K562 (cell line): Measurements from ENCODE around the gene MTHFR. TPM values are rescaled to one million over a fixed set of nuclear protein-coding genes. Genes with fewer than 3 reads are reported as not detected.
A peak's percentile ranks its signal among the peaks of the same experiment; 100 is the strongest.

Experiments used
- CBFB ChIP-seq: sonication (generic); formaldehyde crosslinking; IDR thresholded peaks from 2 replicates; pipeline ENCODE4 v1.4.0; 2020; ENCODE audit warnings: mild to moderate bottlenecking, missing genetic modification reagents
- CREM ChIP-seq: IDR thresholded peaks from 2 replicates; pipeline ENCODE4 v1.6.1; 2014; ENCODE audit warnings: antibody characterized with exemption, low read depth
- CSDE1 ChIP-seq, 2 experiments: fragments of 450-650 bp; IDR thresholded peaks; 2 replicates each; pipeline ENCODE4 v1.6.1; 2016; ENCODE audit warnings: mild to moderate bottlenecking in 1 of 2
- EZH2 ChIP-seq: IDR thresholded peaks from 2 replicates; pipeline ENCODE4 v1.6.1; 2012; ENCODE audit warnings: low read depth, mild to moderate bottlenecking, inconsistent platforms, low read length, borderline replicate concordance
- FOXP1 ChIP-seq: sonication (generic); formaldehyde crosslinking; IDR thresholded peaks from 2 replicates; pipeline ENCODE4 v1.8.0; 2022; ENCODE audit warnings: mild to moderate bottlenecking, missing genetic modification reagents
- HDGF ChIP-seq: fragments of 450-650 bp; IDR thresholded peaks from 2 replicates; pipeline ENCODE4 v1.6.1; 2016
- MAZ ChIP-seq, 2 experiments: fragments of 450-650 bp in 1 of 2; sonication (generic) in 1 of 2; formaldehyde crosslinking; IDR thresholded peaks in 1 of 2; conservative IDR thresholded peaks in 1 of 2; 2 replicates each; pipeline versions ENCODE4 v1.4.0 to v1.5.0; 2020; ENCODE audit warnings: mild to moderate bottlenecking in 1 of 2, missing genetic modification reagents in 1 of 2
- MECOM ChIP-seq: fragments of 250-450 bp; sonication (Bioruptor Pico); IDR thresholded peaks from 2 replicates; pipeline ENCODE4 v1.8.0; 2022; ENCODE audit warnings: inconsistent platforms
- SMARCA4 ChIP-seq: fragments of 450-650 bp; IDR thresholded peaks from 2 replicates; pipeline ENCODE4 v1.6.1; 2016
- SMARCA5 ChIP-seq: fragments of 450-650 bp; IDR thresholded peaks from 2 replicates; pipeline ENCODE4 v1.6.1; 2016
- STAG1 ChIP-seq: sonication (generic); formaldehyde crosslinking; IDR thresholded peaks from 2 replicates; pipeline ENCODE4 v1.5.0; 2020; ENCODE audit warnings: missing genetic modification reagents, borderline replicate concordance
- TAF15 ChIP-seq: fragments of 200-400 bp; formaldehyde crosslinking; IDR thresholded peaks from 2 replicates; pipeline ENCODE4 v1.6.1; 2017; ENCODE audit warnings: mild to moderate bottlenecking, low read depth, low read length, moderate library complexity
- TEAD4 ChIP-seq, 2 experiments: sonication (generic) in 1 of 2; formaldehyde crosslinking in 1 of 2; IDR thresholded peaks; 2 replicates each; pipeline versions ENCODE4 v1.6.1 to v1.8.0; 2012 to 2022; ENCODE audit warnings: borderline replicate concordance in 1 of 2, inconsistent platforms in 1 of 2, low read length in 1 of 2, mild to moderate bottlenecking in 1 of 2, missing genetic modification reagents in 1 of 2
- TOE1 ChIP-seq, 2 experiments: fragments of 450-650 bp in 1 of 2; sonication (generic) in 1 of 2; formaldehyde crosslinking in 1 of 2; IDR thresholded peaks; 2 replicates each; pipeline versions ENCODE4 v1.7.1 to v1.8.0; 2016 to 2022; ENCODE audit warnings: borderline replicate concordance in 2 of 2, mild to moderate bottlenecking in 2 of 2, antibody characterized with exemption in 1 of 2, inconsistent platforms in 1 of 2, low read depth in 1 of 2, missing genetic modification reagents in 1 of 2, moderate library complexity in 1 of 2
- TSC22D4 ChIP-seq: fragments of 450-650 bp; IDR thresholded peaks from 2 replicates; pipeline ENCODE4 v1.6.1; 2016; ENCODE audit warnings: missing genetic modification characterization, missing biosample characterization, control low read depth
- ZNF586 ChIP-seq: fragments of 450-650 bp; formaldehyde crosslinking; conservative IDR thresholded peaks from 2 replicates; pipeline ENCODE4 v1.4.0; 2020; ENCODE audit warnings: mild to moderate bottlenecking, moderate library complexity
- polyA plus RNA-seq, 8 experiments: library from polyadenylated mRNA; depleted of rRNA in 4 of 8; stranded (reverse) in 5 of 8; unstranded in 3 of 8; fragments of >200 nt; fragmentation: Nextera tagmentation in 2 of 8; fragmentation: Illumina TruSeq in 1 of 8; extraction: Ambion mirVana in 2 of 8; extraction: Trizol in 1 of 8; gene quantifications; 2 replicates each; pipeline versions ENCODE4 v1.2.1 to v1.2.3, GENCODE V29; 2011 to 2014; ENCODE audit warnings: inconsistent platforms in 1 of 8, missing spikeins in 1 of 8
- total RNA-seq, 7 experiments: library from RNA; depleted of rRNA in 6 of 7; stranded (reverse); fragments of >200 nt in 6 of 7; fragmentation: Illumina TruSeq in 2 of 7; extraction: Trizol in 2 of 7; gene quantifications; 2 replicates each; pipeline versions ENCODE4 v1.2.1 to v1.2.3, GENCODE V29; 2011 to 2021; ENCODE audit warnings: low replicate concordance in 1 of 7
- TF ChIP-seq, protein P1 (sequence below): fragments of 450-650 bp; IDR thresholded peaks from 2 replicates; pipeline ENCODE4 v1.6.1; 2016; ENCODE audit warnings: mild to moderate bottlenecking
- TF ChIP-seq, protein P2 (sequence below): fragments of 250-450 bp; sonication (Bioruptor Pico); IDR thresholded peaks from 2 replicates; pipeline ENCODE4 v1.9.0; 2021; ENCODE audit warnings: mild to moderate bottlenecking, inconsistent platforms
- TF ChIP-seq, protein P3 (sequence below): sonication (generic); formaldehyde crosslinking; IDR thresholded peaks from 2 replicates; pipeline ENCODE4 v1.8.1; 2023; ENCODE audit warnings: mild to moderate bottlenecking, missing genetic modification reagents, moderate library complexity

MTHFR gene
- total and polyA plus RNA-seq, 9 of the 15 experiments (the other 6 are each of a cell fraction or from before 2014, with no cell fraction given): 5.0 to 104 (median 62.6) TPM

DNA sequence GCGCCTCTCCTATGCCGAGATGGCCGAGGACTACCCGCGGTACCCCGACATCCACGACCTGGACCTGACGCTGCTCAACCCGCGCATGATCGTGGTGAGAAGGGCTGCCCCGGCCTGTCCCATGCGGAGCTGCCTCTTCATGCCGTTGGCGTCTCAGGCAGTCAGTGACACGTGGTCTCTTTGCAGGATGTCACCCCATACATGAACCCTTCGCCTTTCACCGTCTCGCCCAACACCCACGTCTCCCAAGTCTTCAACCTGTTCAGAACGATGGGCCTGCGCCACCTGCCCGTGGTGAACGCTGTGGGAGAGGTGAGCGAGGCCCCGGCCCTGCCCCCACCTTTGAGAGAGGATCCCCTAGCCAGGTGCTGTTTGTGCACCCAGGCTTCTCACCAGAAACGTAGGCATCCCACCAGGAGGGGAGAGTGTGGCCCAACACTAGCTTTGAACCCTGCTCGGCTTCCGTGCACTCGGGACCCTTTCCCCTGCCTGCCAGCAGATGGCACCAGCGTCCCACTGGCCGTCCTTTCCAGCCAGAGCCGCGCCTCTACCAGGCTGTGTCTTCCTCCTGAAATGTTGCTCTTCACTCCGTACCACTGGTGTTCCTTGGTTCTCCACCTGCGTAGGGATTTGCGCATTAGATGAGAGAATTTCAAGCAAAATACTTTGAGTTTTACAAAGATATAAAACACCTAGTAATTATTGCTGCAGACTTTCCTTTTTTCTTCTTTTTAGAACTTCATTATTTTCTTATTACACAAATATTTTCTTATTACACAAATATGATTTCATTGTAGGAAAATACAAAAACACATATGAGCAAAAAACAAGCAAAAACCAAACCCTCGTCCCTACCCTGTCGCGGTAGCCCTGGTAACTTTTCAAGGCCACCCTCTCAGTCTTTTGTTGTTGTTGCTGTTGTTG lies 32.8 kb upstream of the MTHFR start (continued):
- TF ChIP-seq TOE1 (IDR thresholded peaks at IDR 0.05; ENCODE audit: borderline replicate concordance) (0 out of 2 replicates have a peak, but pooled peaks have one; percentile 39), TOE1 (CRISPR knock-in tag; IDR thresholded peaks at IDR 0.05; ENCODE audit: borderline replicate concordance, low read depth) (peak; percentile 89; the same call in 1 of the 2 replicates), MECOM (CRISPR knock-in tag) (peak; percentile 56; the same call in 1 of the 2 replicates), CSDE1 (IDR thresholded peaks at IDR 0.05) (peak in 1 of 2 experiments; percentile 36; a peak in 1 of 4 replicates), SMARCA5 (no peak), TSC22D4 (no peak), TAF15 (no peak), EZH2 (no peak), CBFB (CRISPR knock-in tag) (peak; percentile 70; the same call in 1 of the 2 replicates), STAG1 (CRISPR knock-in tag) (peak; percentile 99), MAZ (CRISPR knock-in tag; conservative IDR thresholded peaks at IDR 0.05 in 1 of 2, IDR thresholded peaks at IDR 0.05 in 1 of 2) (peak in 1 of 2 experiments; percentile 30; a peak in 1 of 4 replicates), SMARCA4 (0 out of 2 replicates have a peak, but pooled peaks have one; percentile 10), HDGF (peak; percentile 83; the same call in 1 of the 2 replicates), TEAD4 (IDR thresholded peaks at IDR 0.05; ENCODE audit: low read length) (0 out of 2 replicates have a peak, but pooled peaks have one; percentile 10), TEAD4 (CRISPR knock-in tag; IDR thresholded peaks at IDR 0.05; ENCODE audit: borderline replicate concordance) (no peak), CREM (peak; percentile 36; the same call in 1 of the 2 replicates), FOXP1 (CRISPR knock-in tag) (no peak), ZNF586 (CRISPR knock-in tag) (no peak)
- TF ChIP-seq, protein P1, sequence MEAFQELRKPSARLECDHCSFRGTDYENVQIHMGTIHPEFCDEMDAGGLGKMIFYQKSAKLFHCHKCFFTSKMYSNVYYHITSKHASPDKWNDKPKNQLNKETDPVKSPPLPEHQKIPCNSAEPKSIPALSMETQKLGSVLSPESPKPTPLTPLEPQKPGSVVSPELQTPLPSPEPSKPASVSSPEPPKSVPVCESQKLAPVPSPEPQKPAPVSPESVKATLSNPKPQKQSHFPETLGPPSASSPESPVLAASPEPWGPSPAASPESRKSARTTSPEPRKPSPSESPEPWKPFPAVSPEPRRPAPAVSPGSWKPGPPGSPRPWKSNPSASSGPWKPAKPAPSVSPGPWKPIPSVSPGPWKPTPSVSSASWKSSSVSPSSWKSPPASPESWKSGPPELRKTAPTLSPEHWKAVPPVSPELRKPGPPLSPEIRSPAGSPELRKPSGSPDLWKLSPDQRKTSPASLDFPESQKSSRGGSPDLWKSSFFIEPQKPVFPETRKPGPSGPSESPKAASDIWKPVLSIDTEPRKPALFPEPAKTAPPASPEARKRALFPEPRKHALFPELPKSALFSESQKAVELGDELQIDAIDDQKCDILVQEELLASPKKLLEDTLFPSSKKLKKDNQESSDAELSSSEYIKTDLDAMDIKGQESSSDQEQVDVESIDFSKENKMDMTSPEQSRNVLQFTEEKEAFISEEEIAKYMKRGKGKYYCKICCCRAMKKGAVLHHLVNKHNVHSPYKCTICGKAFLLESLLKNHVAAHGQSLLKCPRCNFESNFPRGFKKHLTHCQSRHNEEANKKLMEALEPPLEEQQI: no peak
- TF ChIP-seq, protein P2, sequence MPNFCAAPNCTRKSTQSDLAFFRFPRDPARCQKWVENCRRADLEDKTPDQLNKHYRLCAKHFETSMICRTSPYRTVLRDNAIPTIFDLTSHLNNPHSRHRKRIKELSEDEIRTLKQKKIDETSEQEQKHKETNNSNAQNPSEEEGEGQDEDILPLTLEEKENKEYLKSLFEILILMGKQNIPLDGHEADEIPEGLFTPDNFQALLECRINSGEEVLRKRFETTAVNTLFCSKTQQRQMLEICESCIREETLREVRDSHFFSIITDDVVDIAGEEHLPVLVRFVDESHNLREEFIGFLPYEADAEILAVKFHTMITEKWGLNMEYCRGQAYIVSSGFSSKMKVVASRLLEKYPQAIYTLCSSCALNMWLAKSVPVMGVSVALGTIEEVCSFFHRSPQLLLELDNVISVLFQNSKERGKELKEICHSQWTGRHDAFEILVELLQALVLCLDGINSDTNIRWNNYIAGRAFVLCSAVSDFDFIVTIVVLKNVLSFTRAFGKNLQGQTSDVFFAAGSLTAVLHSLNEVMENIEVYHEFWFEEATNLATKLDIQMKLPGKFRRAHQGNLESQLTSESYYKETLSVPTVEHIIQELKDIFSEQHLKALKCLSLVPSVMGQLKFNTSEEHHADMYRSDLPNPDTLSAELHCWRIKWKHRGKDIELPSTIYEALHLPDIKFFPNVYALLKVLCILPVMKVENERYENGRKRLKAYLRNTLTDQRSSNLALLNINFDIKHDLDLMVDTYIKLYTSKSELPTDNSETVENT: 0 out of 2 replicates have a peak, but pooled peaks have one; percentile 6
- TF ChIP-seq, protein P3, sequence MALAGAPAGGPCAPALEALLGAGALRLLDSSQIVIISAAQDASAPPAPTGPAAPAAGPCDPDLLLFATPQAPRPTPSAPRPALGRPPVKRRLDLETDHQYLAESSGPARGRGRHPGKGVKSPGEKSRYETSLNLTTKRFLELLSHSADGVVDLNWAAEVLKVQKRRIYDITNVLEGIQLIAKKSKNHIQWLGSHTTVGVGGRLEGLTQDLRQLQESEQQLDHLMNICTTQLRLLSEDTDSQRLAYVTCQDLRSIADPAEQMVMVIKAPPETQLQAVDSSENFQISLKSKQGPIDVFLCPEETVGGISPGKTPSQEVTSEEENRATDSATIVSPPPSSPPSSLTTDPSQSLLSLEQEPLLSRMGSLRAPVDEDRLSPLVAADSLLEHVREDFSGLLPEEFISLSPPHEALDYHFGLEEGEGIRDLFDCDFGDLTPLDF (CRISPR knock-in tag): no peak; the same call in 1 of the 2 replicates
